DND-41 (cell line): ENCODE data around the gene EZH1.

ENCODE experiments used
- EZH2 ChIP-seq: IDR thresholded peaks from 3 replicates; pipeline ENCODE4 v1.6.1; 2012; ENCODE audit warnings: borderline replicate concordance, low read depth, mild to moderate bottlenecking, moderate library complexity, low read length, inconsistent platforms; ENCODE audit not compliant: severe bottlenecking
- TF ChIP-seq, protein P1 (sequence below): IDR thresholded peaks from 2 replicates; pipeline ENCODE4 v1.5.1; 2012; ENCODE audit warnings: borderline replicate concordance, low read length, moderate library complexity, mild to moderate bottlenecking; ENCODE audit not compliant: poor library complexity, severe bottlenecking; ENCODE audit errors: extremely low read depth

DNA sequence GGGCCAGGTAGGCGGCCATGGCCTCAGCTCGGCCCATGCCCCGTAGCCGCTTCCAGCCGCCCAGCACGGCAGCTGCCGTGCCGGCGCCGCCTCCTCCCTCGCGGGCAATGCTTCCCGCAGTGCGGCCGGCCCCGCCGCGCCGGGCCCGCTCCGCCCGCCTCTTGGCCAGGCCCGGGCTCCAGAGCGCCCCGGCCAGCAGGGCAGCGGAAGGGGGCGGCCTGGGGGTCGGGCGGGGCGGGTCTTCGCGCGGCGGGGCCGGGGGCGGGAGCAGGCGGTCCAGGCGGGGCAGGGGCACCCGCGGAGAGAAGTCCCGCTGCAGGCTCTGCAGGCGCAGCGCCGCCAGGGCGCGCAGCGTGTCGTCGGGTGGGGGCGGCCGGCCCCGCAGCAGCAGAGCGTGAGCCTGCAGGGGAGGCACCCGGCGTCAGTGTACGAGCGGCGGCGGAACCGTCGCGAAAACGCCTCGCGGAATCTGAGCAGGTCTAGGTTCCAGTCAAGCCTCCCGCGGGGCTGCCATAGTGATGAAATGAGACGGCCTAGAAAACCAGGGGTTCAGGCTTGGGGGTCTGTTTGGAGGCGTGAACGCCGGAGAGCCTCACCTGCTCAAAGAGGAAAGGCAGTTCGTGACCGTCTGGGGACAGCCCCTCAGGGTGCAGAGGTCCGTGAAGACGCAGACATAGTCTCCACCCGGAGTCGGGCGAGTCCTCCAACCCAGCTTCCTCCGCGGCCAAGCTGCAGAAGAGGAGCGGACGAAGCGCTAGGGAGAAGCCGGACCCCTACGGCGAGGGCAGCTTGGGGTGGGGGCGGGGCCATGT lies 74.7 kb downstream of the EZH1 start:
- TF ChIP-seq, protein P1, sequence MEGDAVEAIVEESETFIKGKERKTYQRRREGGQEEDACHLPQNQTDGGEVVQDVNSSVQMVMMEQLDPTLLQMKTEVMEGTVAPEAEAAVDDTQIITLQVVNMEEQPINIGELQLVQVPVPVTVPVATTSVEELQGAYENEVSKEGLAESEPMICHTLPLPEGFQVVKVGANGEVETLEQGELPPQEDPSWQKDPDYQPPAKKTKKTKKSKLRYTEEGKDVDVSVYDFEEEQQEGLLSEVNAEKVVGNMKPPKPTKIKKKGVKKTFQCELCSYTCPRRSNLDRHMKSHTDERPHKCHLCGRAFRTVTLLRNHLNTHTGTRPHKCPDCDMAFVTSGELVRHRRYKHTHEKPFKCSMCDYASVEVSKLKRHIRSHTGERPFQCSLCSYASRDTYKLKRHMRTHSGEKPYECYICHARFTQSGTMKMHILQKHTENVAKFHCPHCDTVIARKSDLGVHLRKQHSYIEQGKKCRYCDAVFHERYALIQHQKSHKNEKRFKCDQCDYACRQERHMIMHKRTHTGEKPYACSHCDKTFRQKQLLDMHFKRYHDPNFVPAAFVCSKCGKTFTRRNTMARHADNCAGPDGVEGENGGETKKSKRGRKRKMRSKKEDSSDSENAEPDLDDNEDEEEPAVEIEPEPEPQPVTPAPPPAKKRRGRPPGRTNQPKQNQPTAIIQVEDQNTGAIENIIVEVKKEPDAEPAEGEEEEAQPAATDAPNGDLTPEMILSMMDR = no peak
- no peak for TF ChIP-seq EZH2
